IMR-90 (cell line): ENCODE data around the gene ITFG1.

Experiments used
- MXI1 ChIP-seq: IDR thresholded peaks from 2 replicates; pipeline ENCODE4 v1.6.1; 2012; ENCODE audit warnings: low read depth, mild to moderate bottlenecking, low read length, moderate library complexity, borderline replicate concordance
- NFE2L2 ChIP-seq: fragments of 150-350 bp; IDR thresholded peaks from 2 replicates; pipeline ENCODE4 v1.6.1; 2016; ENCODE audit warnings: low read depth, mild to moderate bottlenecking, low read length
- POLR2A ChIP-seq: IDR thresholded peaks from 2 replicates; pipeline ENCODE4 v1.6.1; 2012; ENCODE audit warnings: mild to moderate bottlenecking, low read depth, low read length
- RAD21 ChIP-seq: IDR thresholded peaks from 2 replicates; pipeline ENCODE4 v1.6.1; 2012; ENCODE audit warnings: low read length, improper control_type of control experiment
- RFX5 ChIP-seq: IDR thresholded peaks from 2 replicates; pipeline ENCODE4 v1.8.0; 2012; ENCODE audit warnings: low read depth, mild to moderate bottlenecking, low read length, moderate library complexity
- SMC3 ChIP-seq: fragments of 150-350 bp; IDR thresholded peaks from 2 replicates; pipeline ENCODE4 v1.6.1; 2016; ENCODE audit warnings: low read depth, mild to moderate bottlenecking, antibody characterized with exemption, low read length, moderate library complexity
- TF ChIP-seq, protein P1 (sequence below): conservative IDR thresholded peaks from 2 replicates; pipeline ENCODE4 v1.5.1; 2012; ENCODE audit warnings: mild to moderate bottlenecking, low read depth, low read length, improper control_type of control experiment
- TF ChIP-seq, protein P2 (sequence below): fragments of 150-350 bp; IDR thresholded peaks from 2 replicates; pipeline ENCODE4 v1.6.1; 2017; ENCODE audit warnings: mild to moderate bottlenecking, antibody characterized with exemption, low read length, low read depth

DNA sequence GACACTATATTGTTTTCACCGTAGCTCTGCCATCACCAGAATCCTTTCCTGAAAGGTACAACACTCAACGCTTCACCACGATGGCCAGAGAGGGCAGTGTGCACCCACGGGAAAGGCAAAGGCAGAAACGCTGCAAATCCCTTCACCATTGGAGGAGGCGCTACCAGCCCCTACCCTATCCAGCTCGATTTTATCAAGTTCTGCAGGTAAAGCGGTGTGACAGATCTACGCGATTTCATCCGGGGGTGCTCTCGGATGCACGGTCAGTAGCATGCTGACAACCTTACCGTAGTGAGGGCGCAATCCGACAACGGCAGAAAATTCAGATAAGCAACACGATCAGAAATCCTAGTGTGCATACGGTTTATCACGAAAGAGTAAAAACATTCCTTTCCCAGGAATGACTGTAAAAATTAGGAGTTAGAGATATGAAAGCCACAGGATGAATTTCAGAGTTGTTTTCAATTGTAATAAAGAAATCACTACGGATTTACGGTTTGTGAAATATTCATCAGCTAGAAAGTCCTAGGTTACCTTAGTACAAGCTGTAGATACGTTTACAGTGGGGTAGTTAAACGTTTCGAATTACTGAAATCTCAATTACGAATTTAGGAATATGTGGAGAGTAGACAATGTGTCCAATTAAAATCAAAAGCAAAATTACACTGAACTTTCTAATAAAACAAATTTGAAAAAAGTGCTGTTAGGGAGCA, 318.9 kb downstream of the ITFG1 start:
- TF ChIP-seq, protein P1, sequence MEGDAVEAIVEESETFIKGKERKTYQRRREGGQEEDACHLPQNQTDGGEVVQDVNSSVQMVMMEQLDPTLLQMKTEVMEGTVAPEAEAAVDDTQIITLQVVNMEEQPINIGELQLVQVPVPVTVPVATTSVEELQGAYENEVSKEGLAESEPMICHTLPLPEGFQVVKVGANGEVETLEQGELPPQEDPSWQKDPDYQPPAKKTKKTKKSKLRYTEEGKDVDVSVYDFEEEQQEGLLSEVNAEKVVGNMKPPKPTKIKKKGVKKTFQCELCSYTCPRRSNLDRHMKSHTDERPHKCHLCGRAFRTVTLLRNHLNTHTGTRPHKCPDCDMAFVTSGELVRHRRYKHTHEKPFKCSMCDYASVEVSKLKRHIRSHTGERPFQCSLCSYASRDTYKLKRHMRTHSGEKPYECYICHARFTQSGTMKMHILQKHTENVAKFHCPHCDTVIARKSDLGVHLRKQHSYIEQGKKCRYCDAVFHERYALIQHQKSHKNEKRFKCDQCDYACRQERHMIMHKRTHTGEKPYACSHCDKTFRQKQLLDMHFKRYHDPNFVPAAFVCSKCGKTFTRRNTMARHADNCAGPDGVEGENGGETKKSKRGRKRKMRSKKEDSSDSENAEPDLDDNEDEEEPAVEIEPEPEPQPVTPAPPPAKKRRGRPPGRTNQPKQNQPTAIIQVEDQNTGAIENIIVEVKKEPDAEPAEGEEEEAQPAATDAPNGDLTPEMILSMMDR = peak; percentile 95
- 0 out of 2 replicates have a peak, but pooled peaks have one; percentile 33 for TF ChIP-seq POLR2A
- TF ChIP-seq RAD21 = peak; percentile 94
- TF ChIP-seq NFE2L2 = no peak
- TF ChIP-seq SMC3 = peak; percentile 64
- no peak for TF ChIP-seq RFX5
- TF ChIP-seq MXI1 = no peak
- TF ChIP-seq, protein P2, sequence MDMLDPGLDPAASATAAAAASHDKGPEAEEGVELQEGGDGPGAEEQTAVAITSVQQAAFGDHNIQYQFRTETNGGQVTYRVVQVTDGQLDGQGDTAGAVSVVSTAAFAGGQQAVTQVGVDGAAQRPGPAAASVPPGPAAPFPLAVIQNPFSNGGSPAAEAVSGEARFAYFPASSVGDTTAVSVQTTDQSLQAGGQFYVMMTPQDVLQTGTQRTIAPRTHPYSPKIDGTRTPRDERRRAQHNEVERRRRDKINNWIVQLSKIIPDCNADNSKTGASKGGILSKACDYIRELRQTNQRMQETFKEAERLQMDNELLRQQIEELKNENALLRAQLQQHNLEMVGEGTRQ = no peak
